SK-N-MC (cell line): ENCODE data around the gene HACD3.

ENCODE experiments used
- DNase-seq: peaks from one replicate; pipeline ENCODE4 v3.0.0-alpha.2; 2011; ENCODE audit warnings: low read depth, low spot score
- H3K27ac ChIP-seq: fragments of 200-600 bp; sonication (generic); 2 replicates; pipeline ENCODE4 v1.5.1; 2016; ENCODE audit warnings: mixed run types
- H3K36me3 ChIP-seq: fragments of 200-600 bp; sonication (generic); 2 replicates; pipeline ENCODE4 v1.6.1; 2017; ENCODE audit warnings: antibody characterized with exemption, low read length, mixed read lengths; ENCODE audit not compliant: insufficient read depth
- H3K4me3 ChIP-seq: fragments of 200-600 bp; sonication (generic); 2 replicates; pipeline ENCODE4 v1.5.1; 2016
- H3K9ac ChIP-seq: fragments of 200-600 bp; sonication (generic); 2 replicates; pipeline ENCODE4 v1.8.0; 2017; ENCODE audit warnings: mixed run types, mixed read lengths; ENCODE audit not compliant: insufficient read length
- H3K9me3 ChIP-seq: fragments of 200-600 bp; sonication (generic); 2 replicates; pipeline ENCODE4 v1.6.1; 2017; ENCODE audit warnings: low read depth, mild to moderate bottlenecking, antibody characterized with exemption, low read length, moderate library complexity, mixed read lengths
- EZH2 ChIP-seq: fragments of 200-600 bp; sonication (generic); IDR thresholded peaks from one replicate; pipeline ENCODE4 v1.6.1; 2017; ENCODE audit warnings: antibody characterized with exemption
- FOXP2 ChIP-seq: optimal IDR thresholded peaks from 2 replicates; pipeline ENCODE3; 2011; ENCODE audit warnings: mild to moderate bottlenecking, moderate library complexity; ENCODE audit not compliant: insufficient read depth; ENCODE audit errors: extremely low read length, control extremely low read depth
- POLR2AphosphoS5 ChIP-seq: IDR thresholded peaks from 2 replicates; pipeline ENCODE4 v1.6.1; 2012; ENCODE audit warnings: mild to moderate bottlenecking, low read depth, low read length, borderline replicate concordance

Gene HACD3

GRCh38 chr15:65577129-65577996 is 47.1 kb downstream of the HACD3 start:
- peak overlapping the region; percentile 12; the same call in 1 of the 2 replicates for H3K27ac ChIP-seq
- no peak overlapping the region for H3K4me3 ChIP-seq
- DNase-seq: no peak
- no peaks in the 10 kb centered on the region for H3K9me3 ChIP-seq
- no peak for TF ChIP-seq FOXP2
- no peak for TF ChIP-seq EZH2
- no peak for TF ChIP-seq POLR2AphosphoS5
- peaks cover 71% of the 10 kb centered on the region for H3K36me3 ChIP-seq
- H3K9ac ChIP-seq: no peak overlapping the region

GRCh38 chr15:65578904-65579728 is 48.9 kb downstream of the HACD3 start:
- TF ChIP-seq EZH2 (no peak), POLR2AphosphoS5 (no peak; the same call in 1 of the 2 replicates), FOXP2 (no peak)
- H3K36me3 ChIP-seq: peaks cover 76% of the 10 kb centered on the region
- peak overlapping the region; percentile 51; the same call in 1 of the 2 replicates for H3K27ac ChIP-seq
- no peak for DNase-seq
- no peak overlapping the region for H3K9ac ChIP-seq
- no peaks in the 10 kb centered on the region for H3K9me3 ChIP-seq
- no peak overlapping the region for H3K4me3 ChIP-seq

GRCh38 chr15:65579762-65580161 is 49.5 kb downstream of the HACD3 start:
- DNase-seq: no peak
- no peak overlapping the region for H3K4me3 ChIP-seq
- H3K9ac ChIP-seq: no peak overlapping the region
- H3K9me3 ChIP-seq: no peaks in the 10 kb centered on the region
- no peak overlapping the region for H3K27ac ChIP-seq
- TF ChIP-seq POLR2AphosphoS5 (no peak), EZH2 (no peak), FOXP2 (no peak)
- peaks cover 76% of the 10 kb centered on the region for H3K36me3 ChIP-seq

- Histone ChIP-seq H3K4me3 (no peak overlapping the region), H3K27ac (no peak overlapping the region), H3K9me3 (no peaks in the 10 kb centered on the region), H3K36me3 (peaks cover 76% of the 10 kb centered on the region), H3K9ac (no peak overlapping the region)
- no peak for DNase-seq
- no peak for TF ChIP-seq FOXP2
Observed at GRCh38 chr15:65580287-65580686, 50.0 kb downstream of the HACD3 start.

- H3K36me3 ChIP-seq: peaks cover 50% of the 10 kb centered on the region
Observed at GRCh38 chr15:65583701-65584100, 53.4 kb downstream of the HACD3 start.

GRCh38 chr15:65584241-65584640 is 54.0 kb downstream of the HACD3 start:
- no peak overlapping the region for H3K27ac ChIP-seq
- no peak for DNase-seq
- TF ChIP-seq POLR2AphosphoS5 (no peak), FOXP2 (no peak), EZH2 (no peak)
- H3K4me3 ChIP-seq: no peak overlapping the region
- no peaks in the 10 kb centered on the region for H3K9me3 ChIP-seq
- peaks cover 50% of the 10 kb centered on the region for H3K36me3 ChIP-seq
- no peak overlapping the region for H3K9ac ChIP-seq

More at GRCh38 chr15:65583701-65584100, 53.4 kb downstream of the HACD3 start:
- Histone ChIP-seq H3K4me3 (no peak overlapping the region), H3K27ac (no peak overlapping the region), H3K9me3 (no peaks in the 10 kb centered on the region), H3K9ac (no peak overlapping the region)
- no peak for DNase-seq
- TF ChIP-seq EZH2 (no peak), FOXP2 (no peak), POLR2AphosphoS5 (no peak)

- Histone ChIP-seq H3K9me3 (no peaks in the 10 kb centered on the region), H3K9ac (no peak overlapping the region), H3K4me3 (no peak overlapping the region), H3K27ac (no peak overlapping the region), H3K36me3 (peaks cover 50% of the 10 kb centered on the region)
- no peak for DNase-seq
- no peak for TF ChIP-seq FOXP2
- no peak for TF ChIP-seq POLR2AphosphoS5
- no peak for TF ChIP-seq EZH2
Observed at GRCh38 chr15:65587094-65587493, 56.8 kb downstream of the HACD3 start.

GRCh38 chr15:65595960-65596359 is 65.7 kb downstream of the HACD3 start:
- Histone ChIP-seq H3K4me3 (no peak overlapping the region), H3K36me3 (peaks cover 70% of the 10 kb centered on the region), H3K27ac (no peak overlapping the region), H3K9me3 (no peaks in the 10 kb centered on the region), H3K9ac (no peak overlapping the region)
- DNase-seq: no peak
- TF ChIP-seq FOXP2 (no peak), EZH2 (no peak), POLR2AphosphoS5 (no peak)

- no peak for DNase-seq
- H3K27ac ChIP-seq: no peak overlapping the region
- no peak overlapping the region for H3K9ac ChIP-seq
- no peak for TF ChIP-seq POLR2AphosphoS5
- TF ChIP-seq EZH2: no peak
- H3K36me3 ChIP-seq: peaks cover 55% of the 10 kb centered on the region
- H3K9me3 ChIP-seq: no peaks in the 10 kb centered on the region
- no peak overlapping the region for H3K4me3 ChIP-seq
Observed at GRCh38 chr15:65598468-65598867, 68.2 kb downstream of the HACD3 start.
